Nephron progenitor cell (in vitro differentiated cells): ENCODE measurements around the gene HIP1R.

Experiments
- DNase-seq: peaks from one replicate; pipeline ENCODE4 v3.0.0; 2021
- H3K27ac Mint-ChIP-seq: 2 replicates; pipeline ENCODE4 v1.8.0; 2021; ENCODE audit warnings: mild to moderate bottlenecking, moderate library complexity, mixed read lengths
- H3K27me3 Mint-ChIP-seq: 2 replicates; pipeline ENCODE4 v1.8.0; 2021; ENCODE audit warnings: mild to moderate bottlenecking, low read depth, mixed read lengths; ENCODE audit not compliant: poor library complexity
- H3K36me3 Mint-ChIP-seq: 2 replicates; pipeline ENCODE4 v1.8.0; 2021; ENCODE audit warnings: low read depth, mixed read lengths
- H3K4me1 Mint-ChIP-seq: 2 replicates; pipeline ENCODE4 v1.8.0; 2021; ENCODE audit warnings: mixed read lengths
- H3K4me3 Mint-ChIP-seq: 2 replicates; pipeline ENCODE4 v1.8.0; 2021; ENCODE audit warnings: mild to moderate bottlenecking, moderate library complexity, mixed read lengths
- H3K9me3 Mint-ChIP-seq: 2 replicates; pipeline ENCODE4 v1.8.0; 2021; ENCODE audit warnings: mild to moderate bottlenecking, moderate library complexity, mixed read lengths
- TF ChIP-seq, protein P1 (sequence below): fragments of 200-600 bp; sonication (generic); IDR thresholded peaks from 2 replicates; pipeline ENCODE4 v1.5.0; 2021; ENCODE audit warnings: antibody characterized with exemption

Gene HIP1R

DNA sequence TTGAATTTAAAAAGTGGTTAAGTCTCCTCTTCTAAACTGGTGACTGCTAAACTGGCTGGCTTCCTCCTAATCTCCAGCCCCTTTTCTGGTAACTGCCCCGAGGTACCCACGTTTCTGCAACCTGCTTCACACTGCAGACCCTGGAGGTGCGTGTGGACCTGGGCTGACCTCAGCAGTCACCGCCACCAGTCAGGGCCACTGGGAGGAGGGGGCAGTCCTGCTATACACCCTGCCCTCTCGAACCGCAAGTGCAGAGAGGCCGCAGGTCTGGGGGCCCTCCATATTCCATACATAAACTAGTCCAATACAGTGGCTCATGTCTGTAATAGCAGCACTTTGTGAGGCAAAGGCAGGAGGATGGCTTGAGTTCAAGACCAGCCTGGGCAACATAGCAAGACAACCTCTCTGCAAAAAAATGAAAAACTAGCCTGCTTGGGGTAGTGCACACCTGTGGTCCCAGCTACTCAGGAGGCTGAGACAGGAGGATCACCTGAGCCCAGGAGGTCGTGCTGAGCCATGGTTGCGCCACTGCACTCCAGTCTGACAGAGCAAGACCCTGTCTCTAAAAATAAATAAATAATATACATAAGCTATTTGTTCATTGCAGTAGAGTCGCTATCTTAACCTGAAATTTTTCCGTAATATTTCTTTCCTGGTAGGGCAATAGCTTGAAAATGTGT lies 35.0 kb downstream of the HIP1R start:
- no peak for DNase-seq
- Mint-ChIP-seq H3K36me3 (peaks cover 26% of the 10 kb centered on the region), H3K27ac (no peak overlapping the region)

DNA sequence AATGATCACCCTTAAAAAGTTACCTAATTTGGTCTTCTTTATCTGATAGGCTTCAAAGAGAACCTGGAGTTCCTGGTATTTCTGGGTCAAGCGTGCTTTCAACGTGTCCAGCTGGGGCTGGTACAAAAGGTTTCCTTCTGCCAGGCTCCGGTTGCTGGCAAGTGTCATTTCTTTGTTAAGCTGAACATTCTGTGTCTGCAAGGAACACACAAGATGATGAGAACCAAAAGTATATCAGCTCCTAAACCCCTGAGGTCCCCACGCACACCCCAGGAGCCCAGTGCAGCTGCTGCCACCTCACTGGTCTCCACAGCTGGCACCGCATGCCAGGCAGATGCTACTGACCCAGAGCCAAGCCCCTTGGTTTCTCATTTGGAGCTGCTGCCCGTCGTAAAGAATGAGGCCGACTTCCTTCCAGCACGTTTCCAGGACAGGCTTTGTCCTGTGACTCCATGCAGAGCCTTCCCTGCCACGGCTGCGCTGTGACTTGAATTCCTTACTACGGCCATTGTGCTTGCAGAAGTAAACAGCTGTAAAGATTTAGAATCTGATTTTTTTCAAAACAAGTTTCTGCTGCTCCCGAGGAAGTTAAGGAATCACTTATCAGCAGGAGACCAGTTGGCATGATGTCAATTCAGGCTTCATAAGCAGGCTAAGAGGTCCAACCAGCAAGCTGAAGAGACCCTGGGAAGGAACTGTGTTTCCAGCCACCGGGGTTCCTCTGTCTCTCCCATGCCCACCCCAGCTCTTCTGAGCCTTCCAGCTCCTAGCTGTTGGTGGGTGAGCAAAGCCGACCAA lies 35.8 kb downstream of the HIP1R start:
- H3K4me1 Mint-ChIP-seq = peaks cover 39% of the 10 kb centered on the region
- peak overlapping the region; percentile 61 for H3K4me3 Mint-ChIP-seq
- no peak for DNase-seq
- TF ChIP-seq, protein P1, sequence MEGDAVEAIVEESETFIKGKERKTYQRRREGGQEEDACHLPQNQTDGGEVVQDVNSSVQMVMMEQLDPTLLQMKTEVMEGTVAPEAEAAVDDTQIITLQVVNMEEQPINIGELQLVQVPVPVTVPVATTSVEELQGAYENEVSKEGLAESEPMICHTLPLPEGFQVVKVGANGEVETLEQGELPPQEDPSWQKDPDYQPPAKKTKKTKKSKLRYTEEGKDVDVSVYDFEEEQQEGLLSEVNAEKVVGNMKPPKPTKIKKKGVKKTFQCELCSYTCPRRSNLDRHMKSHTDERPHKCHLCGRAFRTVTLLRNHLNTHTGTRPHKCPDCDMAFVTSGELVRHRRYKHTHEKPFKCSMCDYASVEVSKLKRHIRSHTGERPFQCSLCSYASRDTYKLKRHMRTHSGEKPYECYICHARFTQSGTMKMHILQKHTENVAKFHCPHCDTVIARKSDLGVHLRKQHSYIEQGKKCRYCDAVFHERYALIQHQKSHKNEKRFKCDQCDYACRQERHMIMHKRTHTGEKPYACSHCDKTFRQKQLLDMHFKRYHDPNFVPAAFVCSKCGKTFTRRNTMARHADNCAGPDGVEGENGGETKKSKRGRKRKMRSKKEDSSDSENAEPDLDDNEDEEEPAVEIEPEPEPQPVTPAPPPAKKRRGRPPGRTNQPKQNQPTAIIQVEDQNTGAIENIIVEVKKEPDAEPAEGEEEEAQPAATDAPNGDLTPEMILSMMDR = no peak
- no peak overlapping the region for H3K27ac Mint-ChIP-seq
- H3K9me3 Mint-ChIP-seq = no peaks in the 10 kb centered on the region
- peaks cover 26% of the 10 kb centered on the region for H3K36me3 Mint-ChIP-seq
- peaks cover 18% of the 10 kb centered on the region for H3K27me3 Mint-ChIP-seq

More for the DNA sequence above, 35.0 kb downstream of the HIP1R start:
- TF ChIP-seq, protein P1 = no peak
- H3K4me3 Mint-ChIP-seq = no peak overlapping the region
- no peaks in the 10 kb centered on the region for H3K9me3 Mint-ChIP-seq
- peaks cover 39% of the 10 kb centered on the region for H3K4me1 Mint-ChIP-seq
- peaks cover 13% of the 10 kb centered on the region for H3K27me3 Mint-ChIP-seq

DNA sequence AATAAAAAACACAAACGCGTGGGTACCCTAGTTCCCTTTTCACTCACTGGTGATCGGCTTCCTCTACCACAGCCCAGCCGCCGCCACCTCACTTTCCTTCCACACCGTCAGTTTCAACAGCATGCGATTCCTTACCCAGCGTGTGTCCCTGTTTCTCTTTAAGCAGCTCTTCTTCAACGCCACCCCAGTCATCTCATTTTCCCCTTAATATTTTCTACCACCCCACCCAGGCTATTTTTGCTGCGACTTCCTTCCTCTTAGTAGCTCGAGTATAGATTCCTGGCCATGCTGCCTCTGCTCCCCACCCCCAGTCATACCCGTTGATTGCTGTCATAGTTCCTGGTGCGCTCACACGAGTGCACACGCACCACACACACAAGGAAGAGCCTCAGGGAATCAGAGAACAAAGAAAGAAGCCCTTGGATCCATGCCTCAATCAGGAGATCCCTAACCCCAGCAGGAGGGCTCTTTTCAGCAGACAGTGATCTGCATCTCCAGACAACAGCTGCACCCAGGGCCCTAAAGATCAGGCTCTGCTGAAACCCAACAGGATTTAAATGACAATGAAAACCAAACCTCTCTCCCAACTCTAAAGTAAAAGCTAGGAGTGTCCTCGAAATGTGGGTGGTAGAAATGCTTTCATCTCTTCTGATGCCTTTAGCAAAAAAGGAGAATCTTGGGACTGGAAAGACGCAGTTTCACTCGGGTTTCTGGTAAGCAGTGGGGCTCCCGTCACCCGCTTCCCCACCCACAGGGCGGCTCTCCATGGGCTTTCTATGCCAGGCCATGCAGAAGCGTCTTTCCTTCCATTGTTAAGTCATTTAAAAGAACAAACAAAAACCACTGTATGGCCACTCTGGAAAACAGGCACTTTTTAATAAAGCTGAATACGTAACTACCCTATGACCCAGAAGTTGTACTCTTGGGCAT lies 36.9 kb downstream of the HIP1R start:
- peak overlapping the region; percentile 39 for H3K27ac Mint-ChIP-seq

DNA sequence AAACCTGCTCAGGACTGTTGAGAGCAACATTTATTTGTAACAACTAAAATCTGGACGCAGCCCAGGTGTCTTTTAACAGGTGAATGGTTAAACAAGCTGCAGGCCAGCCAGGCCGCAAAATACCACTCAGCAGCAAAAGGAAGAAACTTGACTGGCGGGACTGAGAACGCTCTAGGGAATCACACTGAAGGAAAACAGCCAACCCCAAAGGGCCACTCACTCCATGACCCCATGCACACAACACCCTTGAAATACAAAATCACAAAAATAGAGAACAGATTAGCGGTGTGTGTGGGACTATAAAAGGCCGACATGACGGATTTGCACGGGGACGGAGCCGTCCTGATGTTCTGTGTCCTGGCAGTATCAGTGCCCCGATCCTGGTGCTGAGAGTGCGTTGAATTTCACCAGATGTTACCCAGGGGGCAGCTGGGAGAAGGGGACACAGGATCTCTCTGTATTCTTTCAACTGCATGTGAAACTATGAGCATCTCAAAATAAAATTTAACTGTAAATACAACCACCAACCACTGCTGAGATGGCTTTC lies 37.6 kb downstream of the HIP1R start:
- no peak overlapping the region for H3K4me3 Mint-ChIP-seq
- TF ChIP-seq, protein P1 = no peak
- peaks cover 21% of the 10 kb centered on the region for H3K27me3 Mint-ChIP-seq
- no peaks in the 10 kb centered on the region for H3K9me3 Mint-ChIP-seq
- H3K4me1 Mint-ChIP-seq = peaks cover 51% of the 10 kb centered on the region
- H3K36me3 Mint-ChIP-seq = peaks cover 26% of the 10 kb centered on the region
- DNase-seq = no peak
- peak overlapping the region; percentile 58 for H3K27ac Mint-ChIP-seq

More for the DNA sequence above, 36.9 kb downstream of the HIP1R start:
- H3K4me3 Mint-ChIP-seq = peak overlapping the region; percentile 61
- no peak for DNase-seq
- H3K4me1 Mint-ChIP-seq = peaks cover 45% of the 10 kb centered on the region
- TF ChIP-seq, protein P1 = no peak
- H3K36me3 Mint-ChIP-seq = peaks cover 26% of the 10 kb centered on the region
- peaks cover 19% of the 10 kb centered on the region for H3K27me3 Mint-ChIP-seq
- H3K9me3 Mint-ChIP-seq = no peaks in the 10 kb centered on the region

DNA sequence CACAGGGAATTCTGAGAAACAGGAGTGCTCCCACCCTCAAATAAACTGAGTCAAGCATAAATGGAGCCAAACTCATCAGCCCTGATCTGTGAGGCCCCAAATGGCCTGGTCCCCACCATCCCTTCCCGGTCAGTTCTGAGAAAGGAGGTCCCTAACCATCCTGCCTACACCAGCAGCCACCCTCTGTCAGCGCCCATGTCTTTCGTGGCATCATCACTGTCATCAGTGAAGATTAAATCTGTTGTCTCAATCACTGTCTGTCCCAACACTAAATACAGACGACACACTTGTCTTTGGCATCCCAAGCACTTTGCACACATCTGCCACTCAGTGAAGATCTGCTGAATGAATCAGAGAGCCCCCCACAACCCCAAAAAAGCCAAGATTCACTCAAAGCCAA lies 38.3 kb downstream of the HIP1R start:
- no peak overlapping the region for H3K27ac Mint-ChIP-seq
- H3K9me3 Mint-ChIP-seq = no peaks in the 10 kb centered on the region
- peaks cover 21% of the 10 kb centered on the region for H3K27me3 Mint-ChIP-seq
- H3K36me3 Mint-ChIP-seq = peaks cover 24% of the 10 kb centered on the region
- DNase-seq = no peak
- no peak overlapping the region for H3K4me3 Mint-ChIP-seq
- TF ChIP-seq, protein P1 = no peak
- H3K4me1 Mint-ChIP-seq = peaks cover 51% of the 10 kb centered on the region
